ENCODE results near the gene LRMDA.
"Not testable (repeated sequence)": the region's sequence is repeated elsewhere in the genome, so short reads cannot be mapped to it uniquely, and the experiment has no call there.

LRMDA gene

DNA sequence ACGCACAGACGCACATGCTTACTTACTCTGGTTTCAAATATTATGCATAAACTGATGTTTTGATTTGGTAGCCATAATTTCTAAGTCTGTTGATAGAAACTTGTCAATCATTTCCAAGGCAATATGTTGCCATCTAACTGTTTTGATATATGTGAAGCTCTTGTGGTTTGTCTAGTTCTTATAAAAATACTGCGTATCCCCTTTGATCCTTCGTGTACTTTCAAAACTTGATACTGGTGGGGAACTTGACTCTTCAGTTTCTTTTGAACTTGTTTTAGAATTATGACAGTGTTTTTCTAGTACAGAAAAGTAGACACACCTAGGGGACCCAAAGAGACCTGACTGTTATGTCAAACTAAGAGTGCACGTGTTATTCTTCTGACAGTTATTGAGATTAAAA lies 708.0 kb downstream of the LRMDA start:
- in situ Hi-C loops (cut with MboI; ENCODE audit: low sequenced_read_pairs) = no loop called here
- no peaks in the 10 kb centered on the region for H3K4me1 ChIP-seq

GRCh38 chr10:76141376-76141775 lies 710.0 kb downstream of the LRMDA start:
- no peaks in the 10 kb centered on the region for H3K27me3 ChIP-seq (ENCODE audit: low read depth)
- in situ Hi-C loops (cut with MboI; ENCODE audit: low sequenced_read_pairs) = no loop called here
- no peaks in the 10 kb centered on the region for H3K9me3 ChIP-seq
- H3K4me1 ChIP-seq = no peaks in the 10 kb centered on the region
- H3K36me3 ChIP-seq (replicated peaks) = no peaks in the 10 kb centered on the region
- no peak overlapping the region for H3K4me3 ChIP-seq
- no peak for DNase-seq (ENCODE audit: low spot score in 2 of 2)

More for the DNA sequence above, 708.0 kb downstream of the LRMDA start:
- no peak for DNase-seq (ENCODE audit: low spot score in 2 of 2)
- no peaks in the 10 kb centered on the region for H3K36me3 ChIP-seq (replicated peaks)
- H3K27me3 ChIP-seq (ENCODE audit: low read depth) = no peaks in the 10 kb centered on the region
- no peak overlapping the region for H3K4me3 ChIP-seq
- H3K9me3 ChIP-seq = no peaks in the 10 kb centered on the region

GRCh38 chr10:76148217-76148616 lies 716.8 kb downstream of the LRMDA start:
- H3K4me3 ChIP-seq; H3K4me1 ChIP-seq; H3K27me3 ChIP-seq (ENCODE audit: low read depth); DNase-seq (ENCODE audit: low spot score in 2 of 2); in situ Hi-C loops (cut with MboI; ENCODE audit: low sequenced_read_pairs); H3K36me3 ChIP-seq (replicated peaks); H3K9me3 ChIP-seq: not testable (repeated sequence)

DNA sequence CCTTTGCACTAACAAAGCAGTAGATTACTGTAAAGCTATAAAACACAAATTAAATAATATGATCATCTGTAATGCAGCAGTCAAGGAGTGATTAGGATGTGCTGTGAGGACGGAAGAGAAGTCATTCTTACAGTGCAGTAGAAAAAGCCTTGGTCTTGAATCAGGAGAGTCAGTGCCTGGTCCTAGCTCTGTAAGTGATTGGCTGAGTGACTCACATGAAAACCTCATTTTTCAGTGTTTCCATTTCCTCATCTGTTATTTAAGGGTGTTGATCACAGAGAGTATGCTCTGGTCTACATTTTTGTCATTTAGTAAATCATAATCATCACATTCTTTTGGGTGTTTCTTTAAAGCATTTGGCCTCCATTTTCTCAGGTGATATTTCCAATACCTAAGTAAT lies 717.8 kb downstream of the LRMDA start:
- DNase-seq (ENCODE audit: low spot score in 2 of 2) = no peak
- in situ Hi-C loops (cut with MboI; ENCODE audit: low sequenced_read_pairs) = no loop called here
- no peaks in the 10 kb centered on the region for H3K9me3 ChIP-seq
- H3K36me3 ChIP-seq (replicated peaks) = no peaks in the 10 kb centered on the region
- no peaks in the 10 kb centered on the region for H3K27me3 ChIP-seq (ENCODE audit: low read depth)
- H3K4me1 ChIP-seq = no peaks in the 10 kb centered on the region
- H3K4me3 ChIP-seq = no peak overlapping the region

DNA sequence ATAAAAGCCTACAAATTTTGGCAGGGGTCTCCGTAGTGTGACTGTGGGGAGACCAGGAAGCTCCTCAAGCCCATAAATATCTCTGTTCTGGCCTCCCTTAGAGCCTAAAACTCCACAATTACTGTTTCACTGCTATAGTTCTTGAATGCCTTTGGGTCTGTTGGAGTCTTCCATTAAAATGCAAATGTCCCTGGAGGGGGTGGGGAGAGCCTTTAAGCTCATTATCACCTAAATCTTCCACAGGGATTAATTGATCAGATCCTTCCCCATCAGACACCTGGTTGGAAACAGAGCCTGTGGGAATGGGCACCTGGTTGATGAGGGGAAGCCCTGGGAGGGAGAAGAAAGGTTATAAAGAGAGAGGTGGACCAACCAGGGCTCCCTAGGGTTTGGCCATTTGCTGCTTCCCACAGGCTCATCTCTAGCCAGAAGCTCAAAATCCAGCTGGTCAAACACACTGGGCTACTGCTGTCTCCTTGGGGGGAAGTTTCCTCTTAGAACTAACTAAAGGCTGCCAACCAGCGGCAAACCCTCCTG lies 718.2 kb downstream of the LRMDA start:
- Histone ChIP-seq H3K36me3 (replicated peaks) (no peaks in the 10 kb centered on the region), H3K4me1 (no peaks in the 10 kb centered on the region), H3K9me3 (no peaks in the 10 kb centered on the region), H3K27me3 (ENCODE audit: low read depth) (no peaks in the 10 kb centered on the region), H3K4me3 (no peak overlapping the region)
- in situ Hi-C loops (cut with MboI; ENCODE audit: low sequenced_read_pairs) = no loop called here
- no peak for DNase-seq (ENCODE audit: low spot score in 2 of 2)

DNA sequence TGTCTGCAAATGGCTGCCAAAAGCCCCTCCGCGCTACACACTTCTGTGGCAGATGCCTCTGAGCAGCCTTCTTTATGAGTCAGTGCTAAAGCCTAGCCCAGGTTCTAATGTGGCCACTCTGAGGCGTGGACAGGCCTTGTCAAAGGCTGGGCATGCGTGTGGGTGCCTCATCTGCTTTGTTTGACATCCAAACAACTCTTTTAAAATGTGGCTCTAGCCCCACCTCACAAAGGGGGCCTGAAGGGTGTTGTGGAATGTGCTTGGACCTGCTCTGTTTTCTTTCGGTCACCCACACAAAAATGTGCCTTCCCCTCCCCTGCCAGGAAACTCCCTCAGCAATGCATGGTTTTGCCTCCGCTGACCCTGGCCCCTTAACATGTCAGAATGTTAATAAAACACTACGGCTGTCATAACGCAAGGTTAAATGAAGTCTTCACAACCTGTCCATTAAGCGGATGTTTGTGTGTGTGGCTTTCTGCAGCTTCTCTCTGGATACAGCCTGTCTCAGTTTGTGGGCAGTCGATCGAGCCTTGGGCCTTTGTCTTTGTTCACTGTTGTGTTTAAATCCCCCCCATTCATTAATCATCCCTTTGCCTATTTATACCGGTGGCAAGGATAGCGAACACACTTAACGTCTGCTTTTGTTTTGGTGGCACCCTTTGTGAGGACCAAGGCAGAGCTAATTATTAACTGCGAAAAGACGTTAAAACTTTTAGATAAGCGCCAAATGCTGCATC lies 718.9 kb downstream of the LRMDA start:
- Histone ChIP-seq H3K4me1 (no peaks in the 10 kb centered on the region), H3K4me3 (no peak overlapping the region), H3K36me3 (replicated peaks) (no peaks in the 10 kb centered on the region), H3K9me3 (no peaks in the 10 kb centered on the region), H3K27me3 (ENCODE audit: low read depth) (no peaks in the 10 kb centered on the region)
- in situ Hi-C loops (cut with MboI; ENCODE audit: low sequenced_read_pairs) = no loop called here
- no peak for DNase-seq (ENCODE audit: low spot score in 2 of 2)

- Histone ChIP-seq H3K27me3 (ENCODE audit: low read depth) (no peaks in the 10 kb centered on the region), H3K36me3 (replicated peaks) (no peaks in the 10 kb centered on the region), H3K4me3 (no peak overlapping the region), H3K9me3 (no peaks in the 10 kb centered on the region), H3K4me1 (no peaks in the 10 kb centered on the region)
- no peak for DNase-seq (ENCODE audit: low spot score in 2 of 2)
- in situ Hi-C loops (cut with MboI; ENCODE audit: low sequenced_read_pairs) = no loop called here
These were observed 719.5 kb downstream of the LRMDA start for GRCh38 chr10:76150876-76151288.

DNA sequence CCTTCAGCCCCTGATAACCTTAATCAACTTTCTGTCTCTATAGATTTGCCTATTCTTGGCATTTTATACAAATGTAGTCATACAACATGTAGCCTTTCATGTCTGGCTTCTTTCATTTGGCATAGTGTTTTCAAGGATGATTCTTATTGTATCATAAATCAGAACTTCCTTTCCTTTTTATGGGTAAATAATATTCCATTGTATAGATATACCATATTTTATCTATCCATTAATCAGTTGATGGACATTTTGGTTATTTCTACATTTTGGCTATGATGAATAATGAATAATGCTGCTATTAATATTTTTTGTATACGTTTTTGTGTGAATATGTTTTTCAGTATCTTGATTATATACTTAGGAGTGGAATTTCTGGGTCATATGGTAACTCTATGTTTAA lies 720.8 kb downstream of the LRMDA start:
- Histone ChIP-seq H3K9me3 (no peaks in the 10 kb centered on the region), H3K4me1 (no peaks in the 10 kb centered on the region), H3K4me3 (no peak overlapping the region), H3K36me3 (replicated peaks) (no peaks in the 10 kb centered on the region), H3K27me3 (ENCODE audit: low read depth) (no peaks in the 10 kb centered on the region)
- in situ Hi-C loops (cut with MboI; ENCODE audit: low sequenced_read_pairs) = no loop called here
- DNase-seq (ENCODE audit: low spot score in 2 of 2) = no peak

DNA sequence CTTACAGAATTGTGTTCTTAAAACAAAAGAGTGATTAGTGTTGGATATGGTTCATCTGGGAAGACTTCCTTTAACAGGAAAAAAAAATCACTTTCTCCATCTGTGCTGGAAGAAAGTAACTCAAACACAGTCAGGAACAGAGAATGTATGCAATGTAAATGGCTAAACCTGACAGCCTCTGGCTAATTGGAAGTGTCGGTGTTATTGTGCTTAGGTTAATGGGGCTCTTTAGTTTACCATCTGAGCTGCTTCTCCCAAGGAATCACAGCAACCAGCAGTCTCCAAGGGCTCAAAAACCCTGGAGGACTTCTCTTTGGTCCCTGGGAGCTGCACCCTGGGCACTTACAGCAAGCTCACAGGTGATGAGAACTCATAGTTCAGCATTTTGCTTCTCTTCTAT lies 724.5 kb downstream of the LRMDA start:
- in situ Hi-C loops (cut with MboI; ENCODE audit: low sequenced_read_pairs) = no loop called here
- no peaks in the 10 kb centered on the region for H3K36me3 ChIP-seq (replicated peaks)
- H3K4me1 ChIP-seq = no peaks in the 10 kb centered on the region
- no peaks in the 10 kb centered on the region for H3K27me3 ChIP-seq (ENCODE audit: low read depth)
- no peaks in the 10 kb centered on the region for H3K9me3 ChIP-seq
- H3K4me3 ChIP-seq = no peak overlapping the region
- no peak for DNase-seq (ENCODE audit: low spot score in 2 of 2)

- H3K36me3 ChIP-seq (replicated peaks) = no peaks in the 10 kb centered on the region
- H3K4me1 ChIP-seq = no peaks in the 10 kb centered on the region
- in situ Hi-C loops (cut with MboI; ENCODE audit: low sequenced_read_pairs) = no loop called here
- no peak overlapping the region for H3K4me3 ChIP-seq
- H3K9me3 ChIP-seq = no peaks in the 10 kb centered on the region
- H3K27me3 ChIP-seq (ENCODE audit: low read depth) = no peaks in the 10 kb centered on the region
- DNase-seq (ENCODE audit: low spot score in 2 of 2) = no peak
These were observed 729.2 kb downstream of the LRMDA start for GRCh38 chr10:76160446-76161300.

DNA sequence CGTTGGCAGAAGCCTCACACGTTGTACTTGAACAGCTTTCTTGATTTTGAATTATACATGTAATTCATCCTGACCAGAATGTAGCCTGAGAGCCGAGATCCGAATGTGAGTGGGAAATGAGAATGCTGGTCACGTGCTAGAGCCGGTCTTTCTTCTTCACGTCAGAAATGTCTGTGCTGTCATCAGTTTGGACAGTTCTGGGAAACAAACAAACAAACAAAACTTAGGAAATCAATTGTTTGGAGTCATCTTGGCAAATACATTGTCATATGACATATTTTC lies 729.8 kb downstream of the LRMDA start:
- no peak overlapping the region for H3K4me3 ChIP-seq
- in situ Hi-C loops (cut with MboI; ENCODE audit: low sequenced_read_pairs) = no loop called here
- no peak for DNase-seq (ENCODE audit: low spot score in 2 of 2)
- H3K9me3 ChIP-seq = no peaks in the 10 kb centered on the region
- no peaks in the 10 kb centered on the region for H3K27me3 ChIP-seq (ENCODE audit: low read depth)
- H3K36me3 ChIP-seq (replicated peaks) = no peaks in the 10 kb centered on the region
- no peaks in the 10 kb centered on the region for H3K4me1 ChIP-seq

DNA sequence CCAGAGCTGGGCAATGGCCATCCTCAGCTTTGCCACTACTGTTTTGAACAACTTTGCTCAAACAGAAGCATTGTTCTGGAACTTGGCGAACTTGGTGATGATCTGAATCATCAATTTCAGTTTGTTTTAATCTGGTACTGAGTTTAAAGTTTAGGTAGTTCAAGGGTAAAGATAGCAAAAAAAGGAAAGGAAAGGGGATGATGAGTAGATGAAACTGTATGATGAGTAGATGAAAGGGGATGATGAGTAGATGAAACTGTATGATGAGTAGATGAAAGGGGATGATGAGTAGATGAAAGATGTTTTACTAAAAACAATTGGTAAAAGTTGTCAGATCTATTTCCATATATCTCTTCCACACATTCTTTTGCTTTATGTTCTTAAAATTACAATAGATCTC lies 737.0 kb downstream of the LRMDA start:
- in situ Hi-C loops (cut with MboI; ENCODE audit: low sequenced_read_pairs) = no loop called here
- Histone ChIP-seq H3K9me3 (no peaks in the 10 kb centered on the region), H3K27me3 (ENCODE audit: low read depth) (no peaks in the 10 kb centered on the region; the same call in 1 of the 2 replicates), H3K36me3 (replicated peaks) (no peaks in the 10 kb centered on the region), H3K4me1 (no peaks in the 10 kb centered on the region), H3K4me3 (no peak overlapping the region)
- no peak for DNase-seq (ENCODE audit: low spot score in 2 of 2)

DNA sequence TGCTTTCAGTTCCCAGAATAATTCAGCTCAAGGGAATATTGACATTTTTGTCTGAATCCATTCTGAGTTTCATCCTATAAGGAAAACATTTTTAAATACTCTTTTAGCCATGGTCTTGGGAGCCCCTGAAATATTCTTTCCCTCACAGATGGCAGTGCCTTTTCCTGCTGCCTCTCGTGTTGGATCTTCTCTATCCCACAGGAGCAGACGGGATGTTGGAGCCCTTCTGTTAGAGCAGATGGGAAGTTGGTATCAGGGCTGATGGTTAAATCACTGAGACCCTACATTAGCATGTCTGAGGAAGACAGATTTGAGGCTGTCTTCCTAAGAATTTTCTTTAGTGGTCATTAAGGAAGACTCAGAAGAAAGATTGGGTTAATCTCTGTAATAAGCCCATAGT lies 737.8 kb downstream of the LRMDA start:
- DNase-seq (ENCODE audit: low spot score in 2 of 2) = no peak
- Histone ChIP-seq H3K9me3 (no peaks in the 10 kb centered on the region), H3K36me3 (replicated peaks) (no peaks in the 10 kb centered on the region), H3K4me1 (no peaks in the 10 kb centered on the region), H3K27me3 (ENCODE audit: low read depth) (no peaks in the 10 kb centered on the region; the same call in 1 of the 2 replicates), H3K4me3 (no peak overlapping the region)
- in situ Hi-C loops (cut with MboI; ENCODE audit: low sequenced_read_pairs) = no loop called here

DNA sequence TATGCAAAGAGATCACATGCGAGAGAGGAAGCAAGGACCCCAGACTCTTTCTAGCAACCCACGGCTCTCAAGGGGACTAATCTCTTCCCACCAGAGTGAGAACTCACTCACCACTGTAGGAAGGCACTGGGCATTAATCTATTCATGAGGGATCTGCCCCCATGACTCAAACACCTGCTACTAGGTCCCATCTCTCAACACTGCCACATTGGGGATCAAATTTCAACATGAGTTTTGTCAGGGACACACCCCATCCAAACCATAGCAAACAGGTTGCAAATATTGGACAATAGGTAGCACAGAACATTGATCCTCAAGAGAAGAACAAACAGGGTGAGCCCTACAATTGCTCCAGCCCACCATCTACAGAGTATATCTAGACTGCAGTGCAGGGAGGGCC lies 740.6 kb downstream of the LRMDA start:
- H3K4me1 ChIP-seq = no peaks in the 10 kb centered on the region
- no peaks in the 10 kb centered on the region; the same call in 1 of the 2 replicates for H3K27me3 ChIP-seq (ENCODE audit: low read depth)
- in situ Hi-C loops (cut with MboI; ENCODE audit: low sequenced_read_pairs) = no loop called here

More for the DNA sequence above, 740.6 kb downstream of the LRMDA start:
- Histone ChIP-seq H3K4me3 (no peak overlapping the region), H3K9me3 (no peaks in the 10 kb centered on the region), H3K36me3 (replicated peaks) (no peaks in the 10 kb centered on the region)
- no peak for DNase-seq (ENCODE audit: low spot score in 2 of 2)

All from HAP-1 (cell line).